H1 (cell line): Measurements from ENCODE around the gene SND1.

Experiments
- ATF3 ChIP-seq: IDR thresholded peaks from 2 replicates; pipeline ENCODE4 v1.6.1; 2011; ENCODE audit warnings: low read depth, mild to moderate bottlenecking, low read length; ENCODE audit not compliant: insufficient read depth
- TF ChIP-seq, protein P1 (sequence below): IDR thresholded peaks from 2 replicates; pipeline ENCODE4 v1.6.1; 2011; ENCODE audit warnings: low read length, improper control_type of control experiment

DNA sequence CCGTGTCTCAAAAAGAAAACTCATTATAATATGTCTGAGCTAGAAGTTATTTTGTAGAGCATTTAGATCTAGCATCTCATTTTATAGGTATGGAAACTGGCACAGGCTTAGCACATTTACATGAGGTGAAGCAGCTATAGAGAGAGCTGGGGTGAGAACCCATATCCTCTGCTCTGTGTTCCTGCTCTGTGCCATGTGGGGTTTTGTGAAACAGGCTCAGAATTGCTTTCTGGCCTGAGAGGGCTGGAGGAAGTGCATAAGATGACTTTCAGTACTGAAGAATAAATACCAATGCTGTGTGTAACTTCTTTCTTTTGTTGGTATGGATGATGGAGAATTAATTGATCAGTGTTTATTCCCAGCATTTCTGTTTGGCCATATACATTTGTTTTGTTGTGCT is 220.1 kb downstream of the SND1 start:
- no peak for TF ChIP-seq ATF3
- TF ChIP-seq, protein P1, sequence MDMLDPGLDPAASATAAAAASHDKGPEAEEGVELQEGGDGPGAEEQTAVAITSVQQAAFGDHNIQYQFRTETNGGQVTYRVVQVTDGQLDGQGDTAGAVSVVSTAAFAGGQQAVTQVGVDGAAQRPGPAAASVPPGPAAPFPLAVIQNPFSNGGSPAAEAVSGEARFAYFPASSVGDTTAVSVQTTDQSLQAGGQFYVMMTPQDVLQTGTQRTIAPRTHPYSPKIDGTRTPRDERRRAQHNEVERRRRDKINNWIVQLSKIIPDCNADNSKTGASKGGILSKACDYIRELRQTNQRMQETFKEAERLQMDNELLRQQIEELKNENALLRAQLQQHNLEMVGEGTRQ: no peak
